ENCODE results near the gene DCDC1.

The DCDC1 gene

DNA sequence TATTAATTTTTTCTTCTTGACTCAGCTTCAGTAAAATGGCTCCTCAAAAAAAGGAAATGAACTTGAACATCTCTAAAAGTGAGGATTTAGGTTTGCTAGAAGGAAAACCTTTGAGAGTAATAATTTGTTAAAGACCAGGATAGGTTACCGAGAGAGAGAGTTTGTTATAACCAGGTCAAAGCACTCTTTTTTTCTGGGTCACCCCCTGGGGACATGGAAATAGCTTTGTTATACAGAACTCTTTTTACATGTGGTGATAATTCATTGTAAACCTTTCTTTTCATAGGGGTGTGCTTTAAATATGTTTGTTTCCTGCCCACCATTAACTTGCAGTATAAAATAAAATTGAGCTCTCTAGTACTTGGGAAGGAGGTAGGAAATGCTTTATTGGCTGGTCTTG, 47.8 kb upstream of the DCDC1 start:
- Histone ChIP-seq H4K20me1 (ENCODE audit: insufficient read depth, low read length) (no peaks in the 10 kb centered on the region), H3K27me3 (ENCODE audit: low read depth, low read length) (no peaks in the 10 kb centered on the region), H3K4me3 (ENCODE audit: low read length) (no peak overlapping the region), H3K79me2 (ENCODE audit: low read length) (no peaks in the 10 kb centered on the region), H3K27ac (ENCODE audit: low read length) (no peak overlapping the region), H3K4me2 (ENCODE audit: low read length) (no peak overlapping the region), H3K9ac (ENCODE audit: low read length) (no peak overlapping the region), H3K9me3 (ENCODE audit: insufficient read depth, low read length) (no peaks in the 10 kb centered on the region), H3K4me1 (ENCODE audit: low read length) (no peaks in the 10 kb centered on the region), H2AFZ (ENCODE audit: low read depth, low read length) (no peak overlapping the region), H3K36me3 (replicated peaks; ENCODE audit: low read depth, low read length) (no peaks in the 10 kb centered on the region)
- no peak for TF ChIP-seq EZH2phosphoT487 (IDR thresholded peaks at IDR 0.05; ENCODE audit: low read depth)
- TF ChIP-seq, protein P1, sequence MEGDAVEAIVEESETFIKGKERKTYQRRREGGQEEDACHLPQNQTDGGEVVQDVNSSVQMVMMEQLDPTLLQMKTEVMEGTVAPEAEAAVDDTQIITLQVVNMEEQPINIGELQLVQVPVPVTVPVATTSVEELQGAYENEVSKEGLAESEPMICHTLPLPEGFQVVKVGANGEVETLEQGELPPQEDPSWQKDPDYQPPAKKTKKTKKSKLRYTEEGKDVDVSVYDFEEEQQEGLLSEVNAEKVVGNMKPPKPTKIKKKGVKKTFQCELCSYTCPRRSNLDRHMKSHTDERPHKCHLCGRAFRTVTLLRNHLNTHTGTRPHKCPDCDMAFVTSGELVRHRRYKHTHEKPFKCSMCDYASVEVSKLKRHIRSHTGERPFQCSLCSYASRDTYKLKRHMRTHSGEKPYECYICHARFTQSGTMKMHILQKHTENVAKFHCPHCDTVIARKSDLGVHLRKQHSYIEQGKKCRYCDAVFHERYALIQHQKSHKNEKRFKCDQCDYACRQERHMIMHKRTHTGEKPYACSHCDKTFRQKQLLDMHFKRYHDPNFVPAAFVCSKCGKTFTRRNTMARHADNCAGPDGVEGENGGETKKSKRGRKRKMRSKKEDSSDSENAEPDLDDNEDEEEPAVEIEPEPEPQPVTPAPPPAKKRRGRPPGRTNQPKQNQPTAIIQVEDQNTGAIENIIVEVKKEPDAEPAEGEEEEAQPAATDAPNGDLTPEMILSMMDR (IDR thresholded peaks at IDR 0.05; ENCODE audit: low read depth, low read length) = no peak

DNA sequence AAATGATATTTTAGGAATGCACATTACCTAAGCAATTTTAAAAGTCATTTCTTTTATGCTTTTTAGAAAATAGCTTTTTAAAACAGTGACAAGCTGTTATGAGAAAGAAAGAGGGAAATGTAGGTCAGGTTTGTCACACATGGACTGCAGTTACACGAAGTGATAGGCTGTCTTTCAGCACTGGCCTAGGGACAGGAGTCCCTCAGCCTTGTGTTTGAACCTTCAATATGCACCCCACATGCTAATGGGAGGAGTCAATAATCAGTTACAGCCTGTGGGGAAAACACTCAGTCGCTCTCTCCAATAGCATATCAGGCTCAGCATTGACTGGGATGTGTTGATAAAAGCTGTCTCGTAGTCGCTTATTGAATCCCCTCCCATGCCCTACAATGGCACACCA, 45.9 kb upstream of the DCDC1 start:
- Histone ChIP-seq H3K27me3 (ENCODE audit: low read depth, low read length) (no peaks in the 10 kb centered on the region), H4K20me1 (ENCODE audit: insufficient read depth, low read length) (no peaks in the 10 kb centered on the region), H2AFZ (ENCODE audit: low read depth, low read length) (no peak overlapping the region)

DNA sequence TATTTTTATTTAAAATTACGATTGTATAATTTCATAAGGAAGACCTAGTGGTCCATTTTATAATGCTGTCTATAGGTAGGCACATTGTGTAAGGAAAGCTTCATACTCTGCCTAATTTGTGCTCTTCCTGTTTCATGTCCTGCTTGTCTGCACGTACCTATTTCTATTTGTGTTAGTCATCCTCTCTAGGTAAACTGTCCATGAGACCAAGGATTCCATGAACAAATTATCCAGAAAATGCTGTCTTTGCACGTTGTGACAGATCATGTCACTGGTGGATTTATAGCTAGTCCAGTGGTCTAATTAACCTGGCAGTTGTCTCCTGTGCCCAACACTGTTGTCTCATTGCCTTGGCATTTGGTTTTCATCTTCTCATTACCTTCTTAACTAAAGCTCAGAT, 44.8 kb upstream of the DCDC1 start:
- no peak overlapping the region for H3K27ac ChIP-seq (ENCODE audit: low read length)
- H3K36me3 ChIP-seq (replicated peaks; ENCODE audit: low read depth, low read length) = no peaks in the 10 kb centered on the region
- H3K27me3 ChIP-seq (ENCODE audit: low read depth, low read length) = no peaks in the 10 kb centered on the region
- no peak for TF ChIP-seq EZH2phosphoT487 (IDR thresholded peaks at IDR 0.05; ENCODE audit: low read depth)
- TF ChIP-seq, protein P1 (IDR thresholded peaks at IDR 0.05; ENCODE audit: low read depth, low read length) = no peak
- no peaks in the 10 kb centered on the region for H4K20me1 ChIP-seq (ENCODE audit: insufficient read depth, low read length)
- no peaks in the 10 kb centered on the region for H3K9me3 ChIP-seq (ENCODE audit: insufficient read depth, low read length)
- H3K4me3 ChIP-seq (ENCODE audit: low read length) = no peak overlapping the region
- H3K79me2 ChIP-seq (ENCODE audit: low read length) = no peaks in the 10 kb centered on the region
- no peak overlapping the region for H3K9ac ChIP-seq (ENCODE audit: low read length)
- no peak overlapping the region for H2AFZ ChIP-seq (ENCODE audit: low read depth, low read length)
- H3K4me1 ChIP-seq (ENCODE audit: low read length) = no peaks in the 10 kb centered on the region
- H3K4me2 ChIP-seq (ENCODE audit: low read length) = no peak overlapping the region

More for the DNA sequence above, 45.9 kb upstream of the DCDC1 start:
- H3K36me3 ChIP-seq (replicated peaks; ENCODE audit: low read depth, low read length) = no peaks in the 10 kb centered on the region
- H3K4me3 ChIP-seq (ENCODE audit: low read length) = no peak overlapping the region
- H3K4me2 ChIP-seq (ENCODE audit: low read length) = no peak overlapping the region
- no peak overlapping the region for H3K9ac ChIP-seq (ENCODE audit: low read length)
- H3K4me1 ChIP-seq (ENCODE audit: low read length) = no peaks in the 10 kb centered on the region
- no peak for TF ChIP-seq EZH2phosphoT487 (IDR thresholded peaks at IDR 0.05; ENCODE audit: low read depth)
- TF ChIP-seq, protein P1 (IDR thresholded peaks at IDR 0.05; ENCODE audit: low read depth, low read length) = no peak
- no peaks in the 10 kb centered on the region for H3K79me2 ChIP-seq (ENCODE audit: low read length)
- no peaks in the 10 kb centered on the region for H3K9me3 ChIP-seq (ENCODE audit: insufficient read depth, low read length)
- H3K27ac ChIP-seq (ENCODE audit: low read length) = no peak overlapping the region

DNA sequence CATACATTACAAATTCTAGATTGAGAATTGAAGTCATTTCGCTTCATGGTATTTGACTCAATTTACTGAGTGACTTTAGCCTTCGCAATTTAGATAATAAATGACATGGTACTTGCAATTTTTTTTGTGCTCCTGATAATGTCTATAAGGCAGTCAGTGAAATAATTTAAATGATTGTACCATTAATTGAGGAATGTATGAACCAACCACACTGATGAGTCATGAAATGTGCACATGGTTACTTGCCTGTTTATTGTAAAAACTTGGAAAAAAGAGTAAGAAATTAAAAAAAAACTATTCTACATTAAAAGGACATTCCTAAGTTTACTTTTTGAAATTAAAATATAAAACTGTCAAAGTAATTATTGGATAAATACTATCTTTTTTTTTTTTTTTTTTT, 43.4 kb upstream of the DCDC1 start:
- Histone ChIP-seq H3K4me2 (ENCODE audit: low read length) (no peak overlapping the region), H3K9ac (ENCODE audit: low read length) (no peak overlapping the region), H3K4me1 (ENCODE audit: low read length) (no peaks in the 10 kb centered on the region), H3K27me3 (ENCODE audit: low read depth, low read length) (no peaks in the 10 kb centered on the region), H3K79me2 (ENCODE audit: low read length) (no peaks in the 10 kb centered on the region), H3K4me3 (ENCODE audit: low read length) (no peak overlapping the region), H3K36me3 (replicated peaks; ENCODE audit: low read depth, low read length) (no peaks in the 10 kb centered on the region), H3K27ac (ENCODE audit: low read length) (no peak overlapping the region), H4K20me1 (ENCODE audit: insufficient read depth, low read length) (no peaks in the 10 kb centered on the region), H3K9me3 (ENCODE audit: insufficient read depth, low read length) (no peaks in the 10 kb centered on the region), H2AFZ (ENCODE audit: low read depth, low read length) (no peak overlapping the region)
- TF ChIP-seq, protein P1 (IDR thresholded peaks at IDR 0.05; ENCODE audit: low read depth, low read length) = no peak
- TF ChIP-seq EZH2phosphoT487 (IDR thresholded peaks at IDR 0.05; ENCODE audit: low read depth) = no peak
